H1 (cell line): ENCODE data around the gene CAMK2D. TPM values are rescaled to one million over a fixed set of nuclear protein-coding genes. Genes with fewer than 3 reads are reported as not detected.

Experiments
- CTCF ChIA-PET: fragments of 300-600 bp; sonication (Branson Sonifier 250); formaldehyde crosslinking; loops from one replicate; lab custom pipeline; 2021; ENCODE audit not compliant: partially characterized antibody; lab: Charles Lee
- POLR2A ChIA-PET: fragments of 300-600 bp; sonication (Branson Sonifier 250); formaldehyde crosslinking; loops from one replicate; lab custom pipeline; 2021; ENCODE audit warnings: inconsistent platforms; ENCODE audit not compliant: partially characterized antibody; lab: Charles Lee
- DNase-seq, 2 experiments: peaks; one replicate each; pipeline versions ENCODE4 v3.0.0 to v3.0.0-alpha.2; 2010 to 2022; ENCODE audit warnings: low spot score in 2 of 2, low read depth in 1 of 2, mixed read lengths in 1 of 2
- FAIRE-seq: peaks from 2 replicates; lab custom pipeline; 2011; peaks lifted over from hg19 to GRCh38; lab: Jason Lieb, UNC
- H2AFZ ChIP-seq: 2 replicates; pipeline ENCODE4 v1.8.1; 2012; ENCODE audit warnings: low read length, inconsistent platforms
- H2AK5ac ChIP-seq: 2 replicates; pipeline ENCODE4 v1.6.1; 2013; ENCODE audit warnings: low read depth, low read length
- H2BK120ac ChIP-seq: replicated peaks from 2 replicates; pipeline ENCODE3; 2013; ENCODE audit warnings: low read depth, low read length, inconsistent platforms
- H2BK12ac ChIP-seq: 2 replicates; pipeline ENCODE4 v1.6.1; 2013; ENCODE audit warnings: low read depth, low read length
- H2BK15ac ChIP-seq: 2 replicates; pipeline ENCODE4 v1.6.1; 2013; ENCODE audit warnings: low read length
- H2BK20ac ChIP-seq: 2 replicates; pipeline ENCODE4 v1.6.1; 2013; ENCODE audit warnings: low read length
- H2BK5ac ChIP-seq: 2 replicates; pipeline ENCODE4 v1.6.1; 2013; ENCODE audit warnings: low read depth, low read length
- H3K14ac ChIP-seq: 2 replicates; pipeline ENCODE4 v1.6.1; 2013; ENCODE audit warnings: inconsistent platforms; ENCODE audit not compliant: insufficient read length
- H3K18ac ChIP-seq: 2 replicates; pipeline ENCODE4 v1.6.1; 2013; ENCODE audit warnings: low read length; ENCODE audit errors: extremely low read depth
- H3K23ac ChIP-seq: 2 replicates; pipeline ENCODE4 v1.6.1; 2013; ENCODE audit warnings: inconsistent platforms; ENCODE audit not compliant: insufficient read length
- H3K23me2 ChIP-seq: 2 replicates; pipeline ENCODE4 v1.6.1; 2013; ENCODE audit warnings: low read depth, low read length
- H3K27ac ChIP-seq: 2 replicates; pipeline ENCODE4 v1.6.1; 2011; ENCODE audit warnings: low read depth, low read length, inconsistent platforms
- H3K27me3 ChIP-seq, 4 experiments: replicated peaks in 1 of 4; 1 replicate in 1 of 4; 2 replicates in 3 of 4; pipeline versions ENCODE4 v1.6.1 to v1.8.1; 2011 to 2013; ENCODE audit warnings: low read length in 3 of 4, mild to moderate bottlenecking in 3 of 4, inconsistent platforms in 2 of 4, mixed read lengths in 2 of 4, moderate library complexity in 1 of 4; ENCODE audit not compliant: control insufficient read depth in 3 of 4, insufficient read depth in 3 of 4; ENCODE audit errors: extremely low read depth in 1 of 4
- H3K36me3 ChIP-seq, 4 experiments: 2 replicates each; pipeline versions ENCODE4 v1.6.1 to v1.8.1; 2011 to 2013; ENCODE audit warnings: mild to moderate bottlenecking in 4 of 4, low read length in 3 of 4, moderate library complexity in 2 of 4, control low read depth in 1 of 4, inconsistent platforms in 1 of 4; ENCODE audit not compliant: insufficient read depth in 4 of 4, control insufficient read depth in 2 of 4
- H3K4ac ChIP-seq: replicated peaks from 2 replicates; pipeline ENCODE3; 2013; ENCODE audit warnings: low read length, low read depth, mixed read lengths, inconsistent platforms; ENCODE audit not compliant: insufficient read length
- H3K4me1 ChIP-seq, 4 experiments: replicated peaks in 1 of 4; 1 replicate in 1 of 4; 2 replicates in 3 of 4; pipeline versions ENCODE4 v1.6.1 to v1.8.1; 2011 to 2013; ENCODE audit warnings: low read length in 3 of 4, inconsistent platforms in 2 of 4, mixed read lengths in 1 of 4; ENCODE audit not compliant: insufficient read depth in 4 of 4, control insufficient read depth in 3 of 4
- H3K4me2 ChIP-seq, 2 experiments: 2 replicates each; pipeline versions ENCODE4 v1.6.1 to v1.8.1; 2011 to 2013; ENCODE audit warnings: low read depth in 2 of 2, low read length in 2 of 2, control low read depth in 1 of 2, inconsistent platforms in 1 of 2, mild to moderate bottlenecking in 1 of 2; ENCODE audit not compliant: insufficient read depth in 1 of 2
- H3K4me3 ChIP-seq, 4 experiments: fragments of 200-600, 300-600 bp in 1 of 4; sonication (generic), shearing (Covaris generic), sonication (Bioruptor Twin) in 1 of 4; 2 replicates each; pipeline versions ENCODE4 v1.5.1 to v1.8.1; 2011 to 2016; ENCODE audit warnings: low read length in 4 of 4, low read depth in 3 of 4, control low read depth in 2 of 4, inconsistent platforms in 2 of 4, mild to moderate bottlenecking in 2 of 4, mixed read lengths in 1 of 4, moderate library complexity in 1 of 4; ENCODE audit not compliant: insufficient read depth in 2 of 4; ENCODE audit errors: extremely low read depth in 1 of 4
- H3K56ac ChIP-seq: replicated peaks from 2 replicates; pipeline ENCODE3; 2013; ENCODE audit warnings: low read depth, mild to moderate bottlenecking, mixed read lengths, low read length, inconsistent platforms; ENCODE audit not compliant: insufficient read length
- H3K79me1 ChIP-seq: 2 replicates; pipeline ENCODE4 v1.6.1; 2013; ENCODE audit warnings: low read depth, low read length, control low read depth
- H3K79me2 ChIP-seq, 2 experiments: 2 replicates each; pipeline versions ENCODE4 v1.6.1 to v1.8.1; 2012 to 2013; ENCODE audit warnings: low read length in 2 of 2, mild to moderate bottlenecking in 2 of 2, inconsistent platforms in 1 of 2; ENCODE audit not compliant: insufficient read depth in 2 of 2, control insufficient read depth in 1 of 2
- H3K9ac ChIP-seq, 4 experiments: replicated peaks in 1 of 4; 1 replicate in 1 of 4; 2 replicates in 3 of 4; pipeline versions ENCODE4 v1.6.1 to v1.8.1; 2011 to 2013; ENCODE audit warnings: low read depth in 3 of 4, low read length in 3 of 4, control low read depth in 2 of 4, mild to moderate bottlenecking in 2 of 4, moderate library complexity in 2 of 4, inconsistent platforms in 1 of 4; ENCODE audit errors: extremely low read depth in 1 of 4
- H3K9me3 ChIP-seq, 2 experiments: 2 replicates each; pipeline versions ENCODE4 v1.6.1 to v1.8.1; 2012 to 2013; ENCODE audit warnings: mild to moderate bottlenecking in 2 of 2, moderate library complexity in 2 of 2, control low read depth in 1 of 2, inconsistent platforms in 1 of 2, low read depth in 1 of 2, low read length in 1 of 2, mixed read lengths in 1 of 2; ENCODE audit not compliant: insufficient read depth in 2 of 2
- H4K20me1 ChIP-seq, 2 experiments: replicated peaks in 1 of 2; 2 replicates each; pipeline versions ENCODE3 to v1.8.1; 2011 to 2013; ENCODE audit warnings: inconsistent platforms in 2 of 2, low read length in 2 of 2, mild to moderate bottlenecking in 1 of 2; ENCODE audit not compliant: insufficient read depth in 2 of 2, control insufficient read depth in 1 of 2
- H4K5ac ChIP-seq: 2 replicates; pipeline ENCODE4 v1.6.1; 2013; ENCODE audit warnings: low read length, low read depth, mixed read lengths, inconsistent platforms; ENCODE audit not compliant: insufficient read length
- H4K8ac ChIP-seq: 2 replicates; pipeline ENCODE4 v1.8.0; 2013; ENCODE audit warnings: mild to moderate bottlenecking, moderate library complexity, low read length, inconsistent platforms; ENCODE audit not compliant: insufficient read depth; ENCODE audit errors: extremely low read depth
- H4K91ac ChIP-seq: replicated peaks from 2 replicates; pipeline ENCODE3; 2013; ENCODE audit warnings: low read length, mixed read lengths, inconsistent platforms; ENCODE audit not compliant: insufficient read length
- KDM1A ChIP-seq: fragments of 200-600, 300-600 bp; sonication (generic); IDR thresholded peaks from 2 replicates; pipeline ENCODE4 v1.7.1; 2016; ENCODE audit warnings: mild to moderate bottlenecking, low read length, borderline replicate concordance
- ZNF274 ChIP-seq: IDR thresholded peaks from 2 replicates; pipeline ENCODE4 v1.7.0; 2012; ENCODE audit warnings: low read length, borderline replicate concordance; ENCODE audit errors: extremely low read depth
- WGBS, 2 experiments: shearing (Covaris generic) in 1 of 2; methylation state at CpG; one replicate each; pipeline versions ENCODE4 v1.1.6 to v1.1.7; 2013 to 2015; ENCODE audit warnings: low lambda C conversion rate in 2 of 2, mixed read lengths in 2 of 2, inconsistent platforms in 1 of 2, low coverage in 1 of 2, missing lambda C conversion rate in 1 of 2; ENCODE audit not compliant: insufficient replicate concordance in 2 of 2, insufficient coverage in 1 of 2, insufficient read length in 1 of 2; ENCODE audit errors: extremely low coverage in 1 of 2, missing lambda C conversion rate in 1 of 2; 5-methylcytosine and 5-hydroxymethylcytosine counted together
- polyA plus RNA-seq, 7 experiments: library from polyadenylated mRNA; depleted of rRNA in 3 of 7; stranded (reverse) in 5 of 7; unstranded in 2 of 7; fragments of >200 nt in 5 of 7; fragments of 200-250 nt in 2 of 7; gene quantifications; 1 replicate in 5 of 7; 2 replicates in 1 of 7; 4 replicates in 1 of 7; pipeline versions ENCODE4 v1.2.1 to v1.2.3, GENCODE V29; 2011 to 2013; ENCODE audit warnings: missing spikeins in 2 of 7, mixed read lengths in 2 of 7
- total RNA-seq: library from RNA; stranded (reverse); fragmentation: NEBNext Ultra II Directional; extraction: Animal tissue kit (Norgen Biotek cat#: 25700); gene quantifications from 2 replicates; pipeline ENCODE4 v1.2.1, GENCODE V29; 2021
- TF ChIP-seq, protein P1 (sequence below): IDR thresholded peaks from 2 replicates; pipeline ENCODE4 v1.6.1; 2011; ENCODE audit warnings: low read depth, mild to moderate bottlenecking, low read length; ENCODE audit not compliant: insufficient read depth
- TF ChIP-seq, protein P2 (sequence below): IDR thresholded peaks from 2 replicates; pipeline ENCODE4 v1.6.1; 2012; ENCODE audit warnings: inconsistent platforms

Gene CAMK2D
- total and polyA plus RNA-seq, 2 of the 8 experiments (the other 6 are each of a cell fraction or from before 2014, with no cell fraction given): 3.2 to 7.0 TPM

DNA sequence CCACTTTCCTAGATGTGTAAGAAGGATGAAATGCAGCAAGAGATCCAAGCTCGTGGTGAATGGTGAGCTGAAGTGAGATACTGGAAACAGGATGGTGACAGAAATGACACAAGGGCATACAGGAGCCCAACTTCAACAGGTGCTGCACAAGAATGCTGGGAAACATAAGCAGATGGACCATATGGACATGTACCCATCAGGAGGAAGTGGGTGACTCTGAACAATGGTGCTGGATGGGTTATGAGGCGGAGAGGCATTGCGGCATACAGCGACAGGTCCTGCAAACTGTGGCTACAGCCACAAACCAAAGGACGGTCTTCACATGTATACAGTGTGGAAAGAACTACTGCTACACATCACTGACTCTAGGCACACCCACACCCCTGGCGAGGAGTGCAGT lies 265.7 kb downstream of the CAMK2D start:
- Histone ChIP-seq H2BK120ac (no peak overlapping the region), H2AFZ (no peak overlapping the region), H3K4ac (no peak overlapping the region), H3K27me3 (no peaks in the 10 kb centered on the region), H3K79me2 (no peaks in the 10 kb centered on the region), H4K8ac (no peak overlapping the region), H3K27ac (no peak overlapping the region), H3K4me2 (no peak overlapping the region), H3K9me3 (peaks cover 8 to 11% of the 10 kb centered on the region in 2 experiments), H2BK5ac (no peak overlapping the region), H2BK15ac (no peak overlapping the region), H3K36me3 (peaks cover 0 to 7% (median 0%) of the 10 kb centered on the region in 4 experiments; a peak in 2 of 8 replicates), H4K5ac (no peak overlapping the region), H4K20me1 (no peaks in the 10 kb centered on the region), H3K56ac (no peak overlapping the region), H3K18ac (no peak overlapping the region), H2BK12ac (no peak overlapping the region; the same call in 1 of the 2 replicates), H2BK20ac (no peak overlapping the region), H3K4me1 (no peaks in the 10 kb centered on the region), H2AK5ac (no peak overlapping the region), H4K91ac (no peak overlapping the region), H3K23me2 (no peaks in the 10 kb centered on the region), H3K14ac (no peak overlapping the region), H3K79me1 (no peaks in the 10 kb centered on the region), H3K4me3 (no peak overlapping the region), H3K23ac (no peak overlapping the region), H3K9ac (no peak overlapping the region)
- DNase-seq (no peak), FAIRE-seq (no peak)
- WGBS, 2 experiments: 98% methylated on average over 6 of the region's 6 CpGs; no CpG with 5 or more reads in 1 of the 2 experiments
- ChIA-PET CTCF (interaction anchor here (0.6 kb wide), 1 partner anchor 1387 kb away, joined by 3 read pairs; no protein-coding TSS in a partner anchor), POLR2A (no interaction called here)
- no peak for TF ChIP-seq ZNF274
- no peak for TF ChIP-seq KDM1A
- TF ChIP-seq, protein P1, sequence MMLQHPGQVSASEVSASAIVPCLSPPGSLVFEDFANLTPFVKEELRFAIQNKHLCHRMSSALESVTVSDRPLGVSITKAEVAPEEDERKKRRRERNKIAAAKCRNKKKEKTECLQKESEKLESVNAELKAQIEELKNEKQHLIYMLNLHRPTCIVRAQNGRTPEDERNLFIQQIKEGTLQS: no peak
- TF ChIP-seq, protein P2, sequence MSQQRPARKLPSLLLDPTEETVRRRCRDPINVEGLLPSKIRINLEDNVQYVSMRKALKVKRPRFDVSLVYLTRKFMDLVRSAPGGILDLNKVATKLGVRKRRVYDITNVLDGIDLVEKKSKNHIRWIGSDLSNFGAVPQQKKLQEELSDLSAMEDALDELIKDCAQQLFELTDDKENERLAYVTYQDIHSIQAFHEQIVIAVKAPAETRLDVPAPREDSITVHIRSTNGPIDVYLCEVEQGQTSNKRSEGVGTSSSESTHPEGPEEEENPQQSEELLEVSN: no peak
